ENCODE measurements around the gene NUDCD3. TPM values are rescaled to one million over a fixed set of nuclear protein-coding genes. Genes with fewer than 3 reads are reported as not detected.

The NUDCD3 gene
- total RNA-seq, 1 donor from 2014 or later: 86.8 TPM

DNA sequence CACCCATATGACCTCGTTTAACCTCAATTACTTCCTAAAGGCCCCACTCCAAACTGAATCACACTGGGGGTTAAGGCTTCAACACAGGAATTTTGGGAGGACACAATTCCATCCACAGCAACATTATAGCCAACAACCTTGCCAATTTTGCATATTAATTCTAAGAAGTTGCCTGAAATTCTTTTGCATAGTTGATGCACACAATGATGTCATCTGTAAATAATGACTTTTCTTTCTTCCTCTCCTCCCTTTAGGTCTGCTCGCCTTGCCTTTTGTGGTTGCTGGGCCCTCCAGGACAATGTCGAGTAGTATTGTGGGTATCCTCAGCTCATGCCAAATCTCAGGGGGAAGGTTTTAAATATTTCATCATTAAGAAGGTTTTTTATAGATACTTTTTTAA is 149.1 kb downstream of the NUDCD3 start:
- DNase-seq (ENCODE audit: low read depth) (no peak), FAIRE-seq (no peak)
- no peak overlapping the region for H3K4me2 ChIP-seq (ENCODE audit: low read length)
- Mint-ChIP-seq H3K27me3 (ENCODE audit: low read depth, unreplicated experiment) (peaks cover 32% of the 10 kb centered on the region), H3K27ac (ENCODE audit: unreplicated experiment) (no peak overlapping the region), H3K36me3 (ENCODE audit: low read depth, unreplicated experiment) (no peaks in the 10 kb centered on the region), H3K4me3 (ENCODE audit: unreplicated experiment) (no peak overlapping the region), H3K9me3 (ENCODE audit: unreplicated experiment) (peaks cover 4% of the 10 kb centered on the region), H3K4me1 (ENCODE audit: low read depth, unreplicated experiment) (no peaks in the 10 kb centered on the region)
- no peak overlapping the region for H3K27ac ChIP-seq (ENCODE audit: low read depth, low read length)
- no peaks in the 10 kb centered on the region for H3K36me3 ChIP-seq (ENCODE audit: insufficient read depth, low read length)
- TF ChIP-seq EZH2 (IDR thresholded peaks at IDR 0.05; ENCODE audit: insufficient read depth, low read length): no peak
- TF ChIP-seq, protein P1, sequence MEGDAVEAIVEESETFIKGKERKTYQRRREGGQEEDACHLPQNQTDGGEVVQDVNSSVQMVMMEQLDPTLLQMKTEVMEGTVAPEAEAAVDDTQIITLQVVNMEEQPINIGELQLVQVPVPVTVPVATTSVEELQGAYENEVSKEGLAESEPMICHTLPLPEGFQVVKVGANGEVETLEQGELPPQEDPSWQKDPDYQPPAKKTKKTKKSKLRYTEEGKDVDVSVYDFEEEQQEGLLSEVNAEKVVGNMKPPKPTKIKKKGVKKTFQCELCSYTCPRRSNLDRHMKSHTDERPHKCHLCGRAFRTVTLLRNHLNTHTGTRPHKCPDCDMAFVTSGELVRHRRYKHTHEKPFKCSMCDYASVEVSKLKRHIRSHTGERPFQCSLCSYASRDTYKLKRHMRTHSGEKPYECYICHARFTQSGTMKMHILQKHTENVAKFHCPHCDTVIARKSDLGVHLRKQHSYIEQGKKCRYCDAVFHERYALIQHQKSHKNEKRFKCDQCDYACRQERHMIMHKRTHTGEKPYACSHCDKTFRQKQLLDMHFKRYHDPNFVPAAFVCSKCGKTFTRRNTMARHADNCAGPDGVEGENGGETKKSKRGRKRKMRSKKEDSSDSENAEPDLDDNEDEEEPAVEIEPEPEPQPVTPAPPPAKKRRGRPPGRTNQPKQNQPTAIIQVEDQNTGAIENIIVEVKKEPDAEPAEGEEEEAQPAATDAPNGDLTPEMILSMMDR (IDR thresholded peaks at IDR 0.05; ENCODE audit: insufficient read depth, low read depth, low read length): no peak
- no peak overlapping the region for H3K4me3 ChIP-seq (ENCODE audit: insufficient read depth, low read depth, low read length)
- H3K9ac ChIP-seq (ENCODE audit: low read length): no peak overlapping the region
- H3K9me3 ChIP-seq (ENCODE audit: insufficient read depth, low read depth, low read length): no peaks in the 10 kb centered on the region
- no peaks in the 10 kb centered on the region for H3K4me1 ChIP-seq (ENCODE audit: insufficient read depth, low read length)
- peaks cover 10% of the 10 kb centered on the region for H3K27me3 ChIP-seq (ENCODE audit: insufficient read depth, low read length)
- H2AFZ ChIP-seq (ENCODE audit: low read depth, low read length): no peak overlapping the region
- no peaks in the 10 kb centered on the region for H4K20me1 ChIP-seq (ENCODE audit: insufficient read depth, low read length)
- H3K79me2 ChIP-seq (ENCODE audit: insufficient read depth, low read length): no peaks in the 10 kb centered on the region

DNA sequence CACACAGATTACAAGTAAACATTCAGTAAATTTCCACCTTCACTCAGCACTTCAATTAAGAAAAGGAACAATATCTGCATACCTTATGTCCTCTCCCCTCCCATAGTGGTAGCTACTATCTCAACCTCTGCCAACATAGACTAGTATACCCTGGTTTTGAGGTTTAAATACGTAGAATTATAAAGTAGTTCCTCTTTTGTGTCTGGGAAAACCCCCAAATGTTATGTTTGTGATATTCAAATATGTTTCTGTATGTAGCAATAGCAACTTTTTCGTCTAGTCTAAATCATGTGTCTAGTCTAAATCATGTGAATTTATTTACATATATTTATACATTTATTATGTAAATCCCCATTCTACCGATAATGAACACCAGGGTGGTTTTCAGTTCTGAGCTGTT is 151.9 kb downstream of the NUDCD3 start:
- no peaks in the 10 kb centered on the region for H3K36me3 ChIP-seq (ENCODE audit: insufficient read depth, low read length)
- DNase-seq (ENCODE audit: low read depth): no peak
- peaks cover 32% of the 10 kb centered on the region for H3K27me3 Mint-ChIP-seq (ENCODE audit: low read depth, unreplicated experiment)

DNA sequence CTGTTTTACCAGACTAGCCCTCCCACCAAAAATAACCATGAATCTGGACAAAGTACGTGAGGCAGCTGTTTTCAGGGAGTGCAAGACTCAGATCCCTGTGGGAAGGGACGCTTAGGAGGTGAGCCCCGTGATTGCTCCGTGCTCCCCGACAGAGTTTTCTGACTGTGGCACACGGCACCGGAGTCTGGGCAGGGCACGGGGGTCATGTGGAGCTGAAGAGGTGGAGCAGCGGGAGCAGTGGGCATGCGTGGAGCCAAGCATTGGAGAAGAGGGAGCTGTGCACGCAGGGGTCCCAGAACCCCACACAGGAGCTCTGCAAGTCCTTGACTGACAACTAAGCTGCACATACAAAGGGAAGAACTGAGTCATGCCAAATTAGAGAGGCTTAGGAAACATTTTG is 154.0 kb downstream of the NUDCD3 start:
- H3K79me2 ChIP-seq (ENCODE audit: insufficient read depth, low read length): no peaks in the 10 kb centered on the region
- H3K27ac Mint-ChIP-seq (ENCODE audit: unreplicated experiment): no peak overlapping the region
- no peak overlapping the region for H3K4me2 ChIP-seq (ENCODE audit: low read length)
- FAIRE-seq (no peak), DNase-seq (ENCODE audit: low read depth) (no peak)
- H2AFZ ChIP-seq (ENCODE audit: low read depth, low read length): no peak overlapping the region
- no peaks in the 10 kb centered on the region for H4K20me1 ChIP-seq (ENCODE audit: insufficient read depth, low read length)
- no peaks in the 10 kb centered on the region for H3K36me3 Mint-ChIP-seq (ENCODE audit: low read depth, unreplicated experiment)
- peaks cover 5% of the 10 kb centered on the region for H3K27me3 ChIP-seq (ENCODE audit: insufficient read depth, low read length)
- H3K36me3 ChIP-seq (ENCODE audit: insufficient read depth, low read length): no peaks in the 10 kb centered on the region
- H3K9ac ChIP-seq (ENCODE audit: low read length): no peak overlapping the region
- H3K4me3 ChIP-seq (ENCODE audit: insufficient read depth, low read depth, low read length): no peak overlapping the region
- TF ChIP-seq, protein P1 (IDR thresholded peaks at IDR 0.05; ENCODE audit: insufficient read depth, low read depth, low read length): no peak
- no peak for TF ChIP-seq EZH2 (IDR thresholded peaks at IDR 0.05; ENCODE audit: insufficient read depth, low read length)
- H3K9me3 ChIP-seq (ENCODE audit: insufficient read depth, low read depth, low read length): no peaks in the 10 kb centered on the region
- H3K4me1 ChIP-seq (ENCODE audit: insufficient read depth, low read length): peaks cover 8% of the 10 kb centered on the region
- no peak overlapping the region for H3K4me3 Mint-ChIP-seq (ENCODE audit: unreplicated experiment)
- peaks cover 40% of the 10 kb centered on the region for H3K27me3 Mint-ChIP-seq (ENCODE audit: low read depth, unreplicated experiment)
- H3K27ac ChIP-seq (ENCODE audit: low read depth, low read length): no peak overlapping the region
- H3K9me3 Mint-ChIP-seq (ENCODE audit: unreplicated experiment): no peaks in the 10 kb centered on the region
- H3K4me1 Mint-ChIP-seq (ENCODE audit: low read depth, unreplicated experiment): no peaks in the 10 kb centered on the region

More for the DNA sequence above, 151.9 kb downstream of the NUDCD3 start:
- H3K4me1 ChIP-seq (ENCODE audit: insufficient read depth, low read length): peaks cover 6% of the 10 kb centered on the region
- H3K4me3 ChIP-seq (ENCODE audit: insufficient read depth, low read depth, low read length): no peak overlapping the region
- Mint-ChIP-seq H3K9me3 (ENCODE audit: unreplicated experiment) (no peaks in the 10 kb centered on the region), H3K27ac (ENCODE audit: unreplicated experiment) (no peak overlapping the region), H3K4me3 (ENCODE audit: unreplicated experiment) (no peak overlapping the region), H3K4me1 (ENCODE audit: low read depth, unreplicated experiment) (no peaks in the 10 kb centered on the region), H3K36me3 (ENCODE audit: low read depth, unreplicated experiment) (no peaks in the 10 kb centered on the region)
- no peak for FAIRE-seq
- H3K27ac ChIP-seq (ENCODE audit: low read depth, low read length): no peak overlapping the region
- TF ChIP-seq, protein P1 (IDR thresholded peaks at IDR 0.05; ENCODE audit: insufficient read depth, low read depth, low read length): no peak
- no peak for TF ChIP-seq EZH2 (IDR thresholded peaks at IDR 0.05; ENCODE audit: insufficient read depth, low read length)
- H2AFZ ChIP-seq (ENCODE audit: low read depth, low read length): no peak overlapping the region
- no peak overlapping the region for H3K9ac ChIP-seq (ENCODE audit: low read length)
- no peak overlapping the region for H3K4me2 ChIP-seq (ENCODE audit: low read length)
- no peaks in the 10 kb centered on the region for H3K79me2 ChIP-seq (ENCODE audit: insufficient read depth, low read length)
- no peaks in the 10 kb centered on the region for H4K20me1 ChIP-seq (ENCODE audit: insufficient read depth, low read length)
- no peaks in the 10 kb centered on the region for H3K9me3 ChIP-seq (ENCODE audit: insufficient read depth, low read depth, low read length)
- H3K27me3 ChIP-seq (ENCODE audit: insufficient read depth, low read length): peaks cover 5% of the 10 kb centered on the region
